ENCODE data around the gene ITIH4. TPM values are rescaled to one million over a fixed set of nuclear protein-coding genes. Genes with fewer than 3 reads are reported as not detected.

The ITIH4 gene
- total and polyA plus RNA-seq, 11 donors, result 0.76 to 11.2 (median 4.2) TPM

GRCh38 chr3:52791928-52792327, 38.5 kb downstream of the ITIH4 start:
- 76 to 92% (median 81%) methylated on average over 2 to 4 of the region's 4 CpGs; no CpG with 5 or more reads in 1 of the 4 donors for WGBS, 4 donors

GRCh38 chr3:52791366-52791765, 39.1 kb downstream of the ITIH4 start:
- DNase-seq, result peak in 1 of 5 donors; percentile 14
- Histone ChIP-seq H3K27ac (no peak overlapping the region), H3K4me1 (no peaks in the 10 kb centered on the region), H3K36me3 (no peaks in the 10 kb centered on the region), H3K9me3 (no peaks in the 10 kb centered on the region), H3K27me3 (no peaks in the 10 kb centered on the region), H3K4me3 (no peak overlapping the region)
- intact Hi-C loops (cut with DNase I), result no loop called here
- WGBS, 4 donors, result 77 to 84% (median 79%) methylated on average over 11 to 12 of the region's 12 CpGs
- no peak for ATAC-seq
- TF ChIP-seq CTCF (IDR thresholded peaks at IDR 0.05), result no peak
- no peak for TF ChIP-seq POLR2A (IDR thresholded peaks at IDR 0.05)

More at GRCh38 chr3:52791928-52792327, 38.5 kb downstream of the ITIH4 start:
- Histone ChIP-seq H3K27ac (no peak overlapping the region), H3K4me3 (no peak overlapping the region), H3K27me3 (no peaks in the 10 kb centered on the region), H3K9me3 (no peaks in the 10 kb centered on the region), H3K4me1 (no peaks in the 10 kb centered on the region), H3K36me3 (no peaks in the 10 kb centered on the region)
- TF ChIP-seq POLR2A (IDR thresholded peaks at IDR 0.05) (no peak), CTCF (IDR thresholded peaks at IDR 0.05) (no peak)
- ATAC-seq, result no peak
- intact Hi-C loops (cut with DNase I), result no loop called here
- DNase-seq, result peak in 1 of 5 donors; percentile 27

- Histone ChIP-seq H3K4me3 (no peak overlapping the region), H3K4me1 (no peaks in the 10 kb centered on the region), H3K27ac (no peak overlapping the region), H3K9me3 (no peaks in the 10 kb centered on the region), H3K27me3 (no peaks in the 10 kb centered on the region), H3K36me3 (no peaks in the 10 kb centered on the region)
- peak in 2 of 5 donors; percentile 13 to 23 for DNase-seq
- intact Hi-C loops (cut with DNase I), result no loop called here
- 88 to 92% (median 89%) methylated on average over 8 to 13 of the region's 13 CpGs for WGBS, 4 donors
- TF ChIP-seq POLR2A (IDR thresholded peaks at IDR 0.05) (no peak), CTCF (IDR thresholded peaks at IDR 0.05) (no peak)
- no peak for ATAC-seq
Measured at GRCh38 chr3:52790741-52791140, 39.7 kb downstream of the ITIH4 start.

- TF ChIP-seq POLR2A (IDR thresholded peaks at IDR 0.05) (no peak), CTCF (IDR thresholded peaks at IDR 0.05) (no peak)
- H3K4me3 ChIP-seq, result no peak overlapping the region
- DNase-seq (peak in 2 of 5 donors; percentile 2 to 23), ATAC-seq (no peak)
- WGBS, 4 donors, result 81 to 93% (median 84%) methylated on average over 7 of the region's 7 CpGs
- no peak overlapping the region for H3K27ac ChIP-seq
- H3K4me1 ChIP-seq, result no peaks in the 10 kb centered on the region
- no peaks in the 10 kb centered on the region for H3K27me3 ChIP-seq
- H3K36me3 ChIP-seq, result no peaks in the 10 kb centered on the region
- intact Hi-C loops (cut with DNase I), result no loop called here
- H3K9me3 ChIP-seq, result no peaks in the 10 kb centered on the region
Measured at GRCh38 chr3:52790337-52790736, 40.1 kb downstream of the ITIH4 start.

Measured in heart left ventricle (tissue), 16 donors.